GM11168 (cell line): ENCODE data around the gene TKTL1.

ENCODE experiments used
- in situ Hi-C: fragments of 300-500 bp; cut with MboI; formaldehyde crosslinking; loops from one replicate; pipeline ENCODE4 v1.12.0; 2022; ENCODE audit warnings: low sequenced_read_pairs; ENCODE audit not compliant: unreplicated experiment

Gene TKTL1

GRCh38 chrX:154308108-154308946 lies 12.7 kb downstream of the TKTL1 start:
- in situ Hi-C loops, result loop anchor here (25.0 kb wide), 1 partner anchor 96 kb away; the partner anchor contains the start of gene OPN1MW2

- in situ Hi-C loops, result loop anchor here (25.0 kb wide), 1 partner anchor 97 kb away; the partner anchor contains the start of gene OPN1MW2
Measured at GRCh38 chrX:154309041-154309775, 13.6 kb downstream of the TKTL1 start.

GRCh38 chrX:154310616-154311536 lies 15.3 kb downstream of the TKTL1 start:
- in situ Hi-C loops, result loop anchor here (25.0 kb wide), 1 partner anchor 99 kb away; the partner anchor contains the start of gene OPN1MW2

GRCh38 chrX:154312116-154312515 lies 16.5 kb downstream of the TKTL1 start:
- in situ Hi-C loops, result loop anchor here (25.0 kb wide), 1 partner anchor 100 kb away; the partner anchor contains the start of gene OPN1MW2

GRCh38 chrX:154313147-154313546 lies 17.6 kb downstream of the TKTL1 start:
- in situ Hi-C loops, result loop anchor here (25.0 kb wide), 1 partner anchor 101 kb away; the partner anchor contains the start of gene OPN1MW2

- in situ Hi-C loops, result loop anchor here (25.0 kb wide), 1 partner anchor 103 kb away; the partner anchor contains the start of gene OPN1MW2
Measured at GRCh38 chrX:154315416-154315815, 19.8 kb downstream of the TKTL1 start.

GRCh38 chrX:154317391-154317995 lies 21.9 kb downstream of the TKTL1 start:
- in situ Hi-C loops, result loop anchor here (25.0 kb wide), 1 partner anchor 105 kb away; the partner anchor contains the start of gene OPN1MW2

- in situ Hi-C loops, result loop anchor here (25.0 kb wide), 1 partner anchor 108 kb away; the partner anchor contains the start of gene OPN1MW2
Measured at GRCh38 chrX:154320406-154320805, 24.8 kb downstream of the TKTL1 start.

- in situ Hi-C loops, result loop anchor here (25.0 kb wide), 1 partner anchor 109 kb away; the partner anchor contains the start of gene OPN1MW2
Measured at GRCh38 chrX:154321152-154321551, 25.6 kb downstream of the TKTL1 start.

GRCh38 chrX:154321594-154321993 lies 26.0 kb downstream of the TKTL1 start:
- in situ Hi-C loops, result loop anchor here (25.0 kb wide), 1 partner anchor 109 kb away; the partner anchor contains the start of gene OPN1MW2

GRCh38 chrX:154322890-154323289 lies 27.3 kb downstream of the TKTL1 start:
- in situ Hi-C loops, result loop anchor here (25.0 kb wide), 1 partner anchor 111 kb away; the partner anchor contains the start of gene OPN1MW2

- in situ Hi-C loops, result loop anchor here (25.0 kb wide), 1 partner anchor 111 kb away; the partner anchor contains the start of gene OPN1MW2
Measured at GRCh38 chrX:154323537-154323936, 27.9 kb downstream of the TKTL1 start.

GRCh38 chrX:154325541-154325940 lies 29.9 kb downstream of the TKTL1 start:
- in situ Hi-C loops, result no loop called here

- in situ Hi-C loops, result no loop called here
Measured at GRCh38 chrX:154327038-154327820, 31.6 kb downstream of the TKTL1 start.

GRCh38 chrX:154328646-154329045 lies 33.1 kb downstream of the TKTL1 start:
- in situ Hi-C loops, result no loop called here

- in situ Hi-C loops, result no loop called here
Measured at GRCh38 chrX:154329294-154329693, 33.7 kb downstream of the TKTL1 start.

GRCh38 chrX:154332561-154332960 lies 37.0 kb downstream of the TKTL1 start:
- in situ Hi-C loops, result no loop called here

GRCh38 chrX:154333116-154333515 lies 37.5 kb downstream of the TKTL1 start:
- in situ Hi-C loops, result no loop called here
